Natural killer cell (primary cell): ENCODE measurements around the gene SETBP1. TPM values are rescaled to one million over a fixed set of nuclear protein-coding genes. Genes with fewer than 3 reads are reported as not detected.

Source experiments
- ATAC-seq, 3 donors: fragments of 150-1000 bp in 2 of 3; fragments of 200-7000 bp in 1 of 3; cut with Tn5 transposase; 1 replicate in 1 of 3; 2 replicates in 2 of 3; pipeline ENCODE4 v1.10.0; 2021; ENCODE audit warnings: mild to moderate bottlenecking in 2 of 3, moderate library complexity in 2 of 3
- DNase-seq, 2 donors: peaks; one replicate each; pipeline versions ENCODE4 v3.0.0 to v3.0.0-alpha.2; 2013 to 2021; ENCODE audit warnings: mixed read lengths in 1 of 2
- H3K27ac ChIP-seq: one replicate; pipeline ENCODE4 v1.5.1; 2013; ENCODE audit warnings: mild to moderate bottlenecking, low read length
- H3K27me3 ChIP-seq: one replicate; pipeline ENCODE4 v1.6.1; 2013; ENCODE audit warnings: low read length; ENCODE audit not compliant: control insufficient read depth, insufficient read depth
- H3K36me3 ChIP-seq: one replicate; pipeline ENCODE4 v1.6.1; 2013; ENCODE audit warnings: low read length; ENCODE audit not compliant: control insufficient read depth, insufficient read depth
- H3K4me1 ChIP-seq: one replicate; pipeline ENCODE4 v1.6.1; 2013; ENCODE audit warnings: low read length; ENCODE audit not compliant: control insufficient read depth, insufficient read depth
- H3K4me3 ChIP-seq: one replicate; pipeline ENCODE4 v1.5.1; 2013; ENCODE audit warnings: low read length
- H3K9me3 ChIP-seq: one replicate; pipeline ENCODE4 v1.6.1; 2013; ENCODE audit warnings: low read length; ENCODE audit not compliant: control insufficient read depth, insufficient read depth
- H3K27ac Mint-ChIP-seq, 2 donors: one replicate each; pipeline ENCODE4 v1.8.0; 2022; ENCODE audit warnings: mild to moderate bottlenecking in 2 of 2, mixed read lengths in 2 of 2, moderate library complexity in 1 of 2
- H3K27me3 Mint-ChIP-seq, 2 donors: one replicate each; pipeline ENCODE4 v1.8.0; 2022; ENCODE audit warnings: low read depth in 2 of 2, mixed read lengths in 2 of 2
- H3K36me3 Mint-ChIP-seq: one replicate; pipeline ENCODE4 v1.8.0; 2022; ENCODE audit warnings: mixed read lengths
- H3K4me1 Mint-ChIP-seq, 2 donors: one replicate each; pipeline ENCODE4 v1.8.0; 2022; ENCODE audit warnings: mixed read lengths in 2 of 2
- H3K4me3 Mint-ChIP-seq: one replicate; pipeline ENCODE4 v1.8.0; 2022; ENCODE audit warnings: mild to moderate bottlenecking, moderate library complexity, mixed read lengths
- H3K9me3 Mint-ChIP-seq, 2 donors: one replicate each; pipeline ENCODE4 v1.8.0; 2022; ENCODE audit warnings: mixed read lengths in 2 of 2
- WGBS: methylation state at CpG from one replicate; pipeline ENCODE4 v1.1.7; 2013; ENCODE audit warnings: missing lambda C conversion rate; ENCODE audit not compliant: insufficient coverage; 5-methylcytosine and 5-hydroxymethylcytosine counted together
- intact Hi-C: fragments of 100-400 bp; cut with micrococcal nuclease; formaldehyde crosslinking; loops from one replicate; pipeline ENCODE4 v1.14.2; 2022
- total RNA-seq, 4 donors: library from RNA; stranded (reverse); fragments of 120-200 nt in 1 of 4; gene quantifications; one replicate each; pipeline versions ENCODE4 v1.2.3 to v1.2.4, GENCODE V29; 2013 to 2022
- TF ChIP-seq, protein P1 (sequence below): fragments of 200-600 bp; IDR thresholded peaks from one replicate; pipeline ENCODE4 v1.8.0; 2022; ENCODE audit warnings: antibody characterized with exemption

The SETBP1 gene
- total RNA-seq, 3 donors from 2014 or later (not counting 1 experiment from before 2014, with no cell fraction given): 36.0 to 46.6 (median 41.2) TPM

DNA sequence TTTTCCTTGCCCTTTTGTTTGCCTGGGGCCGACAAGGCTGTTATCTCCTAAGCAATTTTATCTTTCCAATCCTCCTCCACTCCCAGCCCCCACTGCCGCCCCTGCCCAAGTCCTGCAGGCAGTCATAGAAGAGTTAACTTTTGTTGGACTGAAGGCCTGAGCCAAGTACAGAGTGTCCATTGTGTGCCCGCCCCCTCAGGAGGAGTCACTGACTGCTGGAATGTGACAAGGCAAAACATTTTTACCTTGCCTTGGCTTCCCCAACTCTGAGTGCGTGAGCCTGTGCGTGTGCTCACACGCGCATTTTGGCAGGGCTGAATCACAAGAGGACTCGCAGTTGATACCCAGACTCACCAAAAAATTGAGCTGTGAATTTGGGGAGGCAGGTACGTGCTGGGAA is 16.2 kb downstream of the SETBP1 start:
- TF ChIP-seq, protein P1, sequence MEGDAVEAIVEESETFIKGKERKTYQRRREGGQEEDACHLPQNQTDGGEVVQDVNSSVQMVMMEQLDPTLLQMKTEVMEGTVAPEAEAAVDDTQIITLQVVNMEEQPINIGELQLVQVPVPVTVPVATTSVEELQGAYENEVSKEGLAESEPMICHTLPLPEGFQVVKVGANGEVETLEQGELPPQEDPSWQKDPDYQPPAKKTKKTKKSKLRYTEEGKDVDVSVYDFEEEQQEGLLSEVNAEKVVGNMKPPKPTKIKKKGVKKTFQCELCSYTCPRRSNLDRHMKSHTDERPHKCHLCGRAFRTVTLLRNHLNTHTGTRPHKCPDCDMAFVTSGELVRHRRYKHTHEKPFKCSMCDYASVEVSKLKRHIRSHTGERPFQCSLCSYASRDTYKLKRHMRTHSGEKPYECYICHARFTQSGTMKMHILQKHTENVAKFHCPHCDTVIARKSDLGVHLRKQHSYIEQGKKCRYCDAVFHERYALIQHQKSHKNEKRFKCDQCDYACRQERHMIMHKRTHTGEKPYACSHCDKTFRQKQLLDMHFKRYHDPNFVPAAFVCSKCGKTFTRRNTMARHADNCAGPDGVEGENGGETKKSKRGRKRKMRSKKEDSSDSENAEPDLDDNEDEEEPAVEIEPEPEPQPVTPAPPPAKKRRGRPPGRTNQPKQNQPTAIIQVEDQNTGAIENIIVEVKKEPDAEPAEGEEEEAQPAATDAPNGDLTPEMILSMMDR: no peak
- Histone ChIP-seq H3K9me3 (no peaks in the 10 kb centered on the region), H3K27ac (no peak overlapping the region), H3K4me1 (peaks cover 15% of the 10 kb centered on the region), H3K4me3 (no peak overlapping the region), H3K27me3 (no peaks in the 10 kb centered on the region), H3K36me3 (no peaks in the 10 kb centered on the region)
- peaks cover 42 to 53% of the 10 kb centered on the region in 2 donors for H3K4me1 Mint-ChIP-seq
- H3K27me3 Mint-ChIP-seq: no peaks in the 10 kb centered on the region
- no peak overlapping the region for H3K27ac Mint-ChIP-seq
- H3K9me3 Mint-ChIP-seq: no peaks in the 10 kb centered on the region
- no peak overlapping the region for H3K4me3 Mint-ChIP-seq
- no peaks in the 10 kb centered on the region for H3K36me3 Mint-ChIP-seq
- DNase-seq (no peak), ATAC-seq (no peak)
- intact Hi-C loops: no loop called here
- 95% methylated on average over 9 of the region's 9 CpGs for WGBS

DNA sequence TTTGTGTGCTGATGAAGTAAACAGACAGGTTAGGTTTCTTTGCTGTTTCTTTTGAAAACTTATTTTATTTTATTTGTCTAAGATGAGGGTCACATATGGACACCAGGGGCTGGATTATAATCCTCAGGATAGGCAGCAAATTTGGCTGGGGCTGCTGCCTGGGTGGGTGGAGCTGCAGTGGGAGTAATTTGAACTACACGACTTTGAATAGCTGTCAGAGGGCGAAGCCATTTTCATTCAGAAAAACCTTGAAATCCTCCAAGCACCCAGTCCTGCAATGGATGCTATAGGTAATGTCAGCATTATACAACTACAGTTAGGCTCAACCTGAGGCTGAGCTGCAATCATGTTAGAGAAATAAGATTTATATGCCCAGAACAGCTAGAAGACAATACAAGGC is 16.6 kb downstream of the SETBP1 start:
- no peaks in the 10 kb centered on the region for H3K36me3 Mint-ChIP-seq
- H3K4me3 ChIP-seq: no peak overlapping the region
- ATAC-seq (no peak), DNase-seq (no peak)
- WGBS: 83% methylated on average over 2 of the region's 2 CpGs
- no peaks in the 10 kb centered on the region for H3K27me3 Mint-ChIP-seq
- intact Hi-C loops: no loop called here
- TF ChIP-seq, protein P1: no peak
- H3K4me1 Mint-ChIP-seq: peaks cover 42 to 53% of the 10 kb centered on the region in 2 donors
- no peaks in the 10 kb centered on the region for H3K27me3 ChIP-seq
- H3K9me3 Mint-ChIP-seq: no peaks in the 10 kb centered on the region
- H3K27ac ChIP-seq: no peak overlapping the region
- no peak overlapping the region for H3K4me3 Mint-ChIP-seq
- H3K9me3 ChIP-seq: no peaks in the 10 kb centered on the region
- H3K36me3 ChIP-seq: no peaks in the 10 kb centered on the region
- no peak overlapping the region for H3K27ac Mint-ChIP-seq
- H3K4me1 ChIP-seq: peaks cover 15% of the 10 kb centered on the region

GRCh38 chr18:44698518-44698917 is 17.8 kb downstream of the SETBP1 start:
- no peaks in the 10 kb centered on the region for H3K36me3 ChIP-seq
- H3K4me3 ChIP-seq: no peak overlapping the region
- Mint-ChIP-seq H3K27ac (peak overlapping the region in 1 of 2 donors; percentile 1), H3K4me1 (peaks cover 46 to 50% of the 10 kb centered on the region in 2 donors), H3K27me3 (no peaks in the 10 kb centered on the region), H3K9me3 (no peaks in the 10 kb centered on the region), H3K4me3 (no peak overlapping the region), H3K36me3 (no peaks in the 10 kb centered on the region)
- peaks cover 15% of the 10 kb centered on the region for H3K4me1 ChIP-seq
- DNase-seq (no peak), ATAC-seq (no peak)
- TF ChIP-seq, protein P1: no peak
- H3K27me3 ChIP-seq: no peaks in the 10 kb centered on the region
- no peaks in the 10 kb centered on the region for H3K9me3 ChIP-seq
- 82% methylated on average over 4 of the region's 5 CpGs for WGBS
- no peak overlapping the region for H3K27ac ChIP-seq
- intact Hi-C loops: no loop called here

DNA sequence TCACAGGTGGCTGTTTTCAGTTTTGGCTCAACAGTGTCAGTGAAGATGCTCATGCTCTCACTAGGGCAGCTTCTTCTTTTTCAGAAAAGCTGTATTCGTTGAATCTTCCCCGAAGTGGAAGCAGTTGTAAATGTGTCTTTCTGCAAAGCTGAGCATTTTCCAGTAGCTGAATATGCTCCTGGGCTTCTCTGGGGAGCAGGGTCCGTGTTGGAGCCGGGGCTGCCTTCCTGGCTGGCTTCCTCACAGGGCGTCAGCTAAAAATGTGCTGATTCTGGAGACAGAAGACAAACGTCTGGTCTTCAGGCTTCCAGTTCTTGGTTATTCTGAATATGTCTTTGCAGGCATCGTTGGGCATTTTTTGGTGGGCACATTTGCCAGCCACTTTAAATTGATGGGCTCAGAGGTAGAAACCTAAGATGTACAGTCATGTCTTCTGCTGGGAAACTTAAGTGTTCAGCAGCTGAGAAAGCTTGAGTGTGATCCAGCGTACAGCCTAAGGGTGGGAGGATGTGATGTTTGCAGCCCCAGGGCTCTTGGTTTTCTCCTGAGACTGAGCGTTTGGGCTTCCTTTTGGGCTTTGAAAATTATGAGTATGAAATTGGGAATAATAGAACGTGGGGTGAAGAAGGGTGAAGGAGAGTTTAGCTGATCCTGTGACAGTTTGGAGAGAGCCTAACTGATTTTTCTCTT is 19.0 kb downstream of the SETBP1 start:
- H3K36me3 ChIP-seq: no peaks in the 10 kb centered on the region
- H3K27me3 Mint-ChIP-seq: no peaks in the 10 kb centered on the region
- peaks cover 15% of the 10 kb centered on the region for H3K4me1 ChIP-seq
- TF ChIP-seq, protein P1: no peak
- peak overlapping the region; percentile 86 to 90 for H3K27ac Mint-ChIP-seq
- H3K4me3 Mint-ChIP-seq: no peak overlapping the region
- H3K9me3 Mint-ChIP-seq: no peaks in the 10 kb centered on the region
- DNase-seq (no peak), ATAC-seq (no peak)
- intact Hi-C loops: loop anchor here (1.0 to 2.0 kb wide), 2 partner anchors 19 to 30 kb away; partner anchors contain the start of gene SETBP1
- no peaks in the 10 kb centered on the region for H3K36me3 Mint-ChIP-seq
- no peaks in the 10 kb centered on the region for H3K27me3 ChIP-seq
- peaks cover 37 to 42% of the 10 kb centered on the region in 2 donors for H3K4me1 Mint-ChIP-seq
- 79% methylated on average over 10 of the region's 10 CpGs for WGBS
- no peaks in the 10 kb centered on the region for H3K9me3 ChIP-seq
- H3K27ac ChIP-seq: peak overlapping the region; percentile 26
- H3K4me3 ChIP-seq: no peak overlapping the region
